HepG2 (cell line): ENCODE data around the gene MAN2B2. TPM values are rescaled to one million over a fixed set of nuclear protein-coding genes. Genes with fewer than 3 reads are reported as not detected.

Experiments
- CEBPG ChIP-seq: IDR thresholded peaks from 2 replicates; pipeline ENCODE4 v1.6.1; 2016
- EP300 ChIP-seq, 3 experiments: sonication (generic) in 1 of 3; formaldehyde crosslinking in 1 of 3; IDR thresholded peaks; 2 replicates each; pipeline versions ENCODE4 v1.5.1 to v1.6.1; 2011 to 2020; ENCODE audit warnings: low read depth in 2 of 3, low read length in 2 of 3, borderline replicate concordance in 1 of 3, improper control_type of control experiment in 1 of 3, mild to moderate bottlenecking in 1 of 3, missing genetic modification reagents in 1 of 3, moderate library complexity in 1 of 3
- KDM5A ChIP-seq: fragments of 200-600 bp; sonication (generic); IDR thresholded peaks from 2 replicates; pipeline ENCODE4 v1.7.0; 2018; ENCODE audit warnings: antibody characterized with exemption, mild to moderate bottlenecking, low read length, borderline replicate concordance
- MAZ ChIP-seq, 2 experiments: sonication (generic) in 1 of 2; formaldehyde crosslinking in 1 of 2; IDR thresholded peaks; 2 replicates each; pipeline versions ENCODE4 v1.5.0 to v1.6.1; 2012 to 2020; ENCODE audit warnings: low read depth in 2 of 2, mild to moderate bottlenecking in 2 of 2, borderline replicate concordance in 1 of 2, improper control_type of control experiment in 1 of 2, low read length in 1 of 2, missing genetic modification reagents in 1 of 2, moderate library complexity in 1 of 2
- MEIS2 ChIP-seq: sonication (generic); formaldehyde crosslinking; IDR thresholded peaks from 2 replicates; pipeline ENCODE4 v1.9.0; 2021; ENCODE audit warnings: mild to moderate bottlenecking, missing genetic modification reagents
- NCOA1 ChIP-seq: sonication (generic); formaldehyde crosslinking; IDR thresholded peaks from 2 replicates; pipeline ENCODE4 v1.9.0; 2021; ENCODE audit warnings: missing genetic modification reagents
- TAF15 ChIP-seq: fragments of 200-400 bp; formaldehyde crosslinking; IDR thresholded peaks from one replicate; pipeline ENCODE4 v1.6.1; 2018; ENCODE audit warnings: mild to moderate bottlenecking, low read depth, low read length; ENCODE audit not compliant: poor library complexity, severe bottlenecking
- ZNF343 ChIP-seq: sonication (generic); formaldehyde crosslinking; IDR thresholded peaks from 2 replicates; pipeline ENCODE4 v1.4.0; 2020; ENCODE audit warnings: mild to moderate bottlenecking, missing genetic modification reagents
- polyA plus RNA-seq, 8 experiments: library from polyadenylated mRNA; depleted of rRNA in 3 of 8; stranded (reverse) in 7 of 8; unstranded in 1 of 8; fragments of >200 nt; fragmentation: Illumina TruSeq in 4 of 8; extraction: Trizol in 4 of 8; gene quantifications; 2 replicates each; pipeline versions ENCODE4 v1.2.1 to v1.2.3, GENCODE V29; 2011 to 2016; ENCODE audit warnings: low read depth in 4 of 8, missing spikeins in 1 of 8, mixed read lengths in 1 of 8; ENCODE audit not compliant: insufficient read depth in 1 of 8
- total RNA-seq, 5 experiments: library from RNA; depleted of rRNA; stranded (reverse); fragments of >200 nt; fragmentation: Illumina TruSeq; extraction: Trizol; gene quantifications; 2 replicates each; pipeline ENCODE4 v1.2.3, GENCODE V29; 2016; ENCODE audit warnings: low read depth in 1 of 5
- TF ChIP-seq, protein P1 (sequence below): IDR thresholded peaks from 2 replicates; pipeline ENCODE4 v1.6.1; 2016; ENCODE audit warnings: missing compliant biosample characterization, missing genetic modification reagents, borderline replicate concordance
- TF ChIP-seq, protein P2 (sequence below): sonication (generic); formaldehyde crosslinking; IDR thresholded peaks from 2 replicates; pipeline ENCODE4 v1.8.1; 2023; ENCODE audit warnings: missing genetic modification reagents, inconsistent platforms, borderline replicate concordance
- TF ChIP-seq, protein P3 (sequence below): sonication (generic); formaldehyde crosslinking; IDR thresholded peaks from 2 replicates; pipeline ENCODE4 v1.4.0; 2020; ENCODE audit warnings: missing genetic modification reagents
- TF ChIP-seq, protein P4 (sequence below): sonication (generic); formaldehyde crosslinking; IDR thresholded peaks from 2 replicates; pipeline ENCODE4 v1.4.0; 2020; ENCODE audit warnings: mild to moderate bottlenecking, missing genetic modification reagents
- TF ChIP-seq, protein P5 (sequence below): sonication (generic); formaldehyde crosslinking; IDR thresholded peaks from 2 replicates; pipeline ENCODE4 v1.4.0; 2020; ENCODE audit warnings: missing genetic modification reagents, borderline replicate concordance
- TF ChIP-seq, protein P6 (sequence below): sonication (generic); formaldehyde crosslinking; IDR thresholded peaks from 2 replicates; pipeline ENCODE4 v1.4.0; 2020; ENCODE audit warnings: missing genetic modification reagents, borderline replicate concordance

The MAN2B2 gene
- total and polyA plus RNA-seq, 2 of the 13 experiments (the other 11 are each of a cell fraction or from before 2014, with no cell fraction given) = 4.8 to 5.4 TPM

DNA sequence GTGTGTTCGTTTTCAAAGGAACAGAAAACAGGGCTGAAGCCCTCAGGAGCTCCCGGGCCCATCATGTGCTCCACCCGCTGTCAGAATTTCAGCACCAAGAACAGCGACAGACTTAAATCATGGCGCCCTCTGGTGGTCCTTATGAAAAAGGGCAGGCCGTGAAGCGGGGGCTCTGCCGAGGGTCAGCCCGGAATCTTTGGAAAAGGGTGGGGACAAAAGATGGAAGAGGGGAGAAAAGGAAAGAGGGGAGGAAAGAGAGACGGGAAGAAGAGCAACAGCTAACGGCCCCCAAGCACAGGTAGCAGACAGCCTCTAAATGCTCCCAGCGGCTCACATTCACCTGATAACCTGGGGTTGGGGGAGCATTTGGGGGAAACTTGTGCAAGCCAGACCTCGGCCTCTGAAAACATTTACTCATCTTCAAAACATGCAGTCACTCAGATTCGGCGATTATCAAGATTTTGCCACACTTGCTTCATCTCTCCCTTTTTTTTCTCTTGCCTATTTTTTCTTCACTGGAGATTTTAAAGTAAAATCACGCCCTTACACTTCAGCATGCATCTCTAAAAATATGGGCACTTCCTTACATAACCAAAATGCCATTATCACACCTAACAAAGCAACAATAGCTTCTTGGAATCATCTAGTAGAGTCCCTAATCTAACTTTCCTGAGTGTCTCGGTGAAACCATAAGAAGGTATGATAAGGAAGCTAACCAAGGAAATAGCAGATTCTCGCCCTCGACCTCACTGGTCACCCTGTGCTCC lies 28.1 kb upstream of the MAN2B2 start (continued):
- no peak for TF ChIP-seq TAF15
- TF ChIP-seq, protein P1, sequence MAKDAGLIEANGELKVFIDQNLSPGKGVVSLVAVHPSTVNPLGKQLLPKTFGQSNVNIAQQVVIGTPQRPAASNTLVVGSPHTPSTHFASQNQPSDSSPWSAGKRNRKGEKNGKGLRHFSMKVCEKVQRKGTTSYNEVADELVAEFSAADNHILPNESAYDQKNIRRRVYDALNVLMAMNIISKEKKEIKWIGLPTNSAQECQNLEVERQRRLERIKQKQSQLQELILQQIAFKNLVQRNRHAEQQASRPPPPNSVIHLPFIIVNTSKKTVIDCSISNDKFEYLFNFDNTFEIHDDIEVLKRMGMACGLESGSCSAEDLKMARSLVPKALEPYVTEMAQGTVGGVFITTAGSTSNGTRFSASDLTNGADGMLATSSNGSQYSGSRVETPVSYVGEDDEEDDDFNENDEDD (CRISPR knock-in tag) = no peak
- TF ChIP-seq, protein P2, sequence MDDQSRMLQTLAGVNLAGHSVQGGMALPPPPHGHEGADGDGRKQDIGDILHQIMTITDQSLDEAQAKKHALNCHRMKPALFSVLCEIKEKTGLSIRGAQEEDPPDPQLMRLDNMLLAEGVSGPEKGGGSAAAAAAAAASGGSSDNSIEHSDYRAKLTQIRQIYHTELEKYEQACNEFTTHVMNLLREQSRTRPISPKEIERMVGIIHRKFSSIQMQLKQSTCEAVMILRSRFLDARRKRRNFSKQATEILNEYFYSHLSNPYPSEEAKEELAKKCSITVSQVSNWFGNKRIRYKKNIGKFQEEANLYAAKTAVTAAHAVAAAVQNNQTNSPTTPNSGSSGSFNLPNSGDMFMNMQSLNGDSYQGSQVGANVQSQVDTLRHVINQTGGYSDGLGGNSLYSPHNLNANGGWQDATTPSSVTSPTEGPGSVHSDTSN = peak; percentile 91
- TF ChIP-seq, protein P3, sequence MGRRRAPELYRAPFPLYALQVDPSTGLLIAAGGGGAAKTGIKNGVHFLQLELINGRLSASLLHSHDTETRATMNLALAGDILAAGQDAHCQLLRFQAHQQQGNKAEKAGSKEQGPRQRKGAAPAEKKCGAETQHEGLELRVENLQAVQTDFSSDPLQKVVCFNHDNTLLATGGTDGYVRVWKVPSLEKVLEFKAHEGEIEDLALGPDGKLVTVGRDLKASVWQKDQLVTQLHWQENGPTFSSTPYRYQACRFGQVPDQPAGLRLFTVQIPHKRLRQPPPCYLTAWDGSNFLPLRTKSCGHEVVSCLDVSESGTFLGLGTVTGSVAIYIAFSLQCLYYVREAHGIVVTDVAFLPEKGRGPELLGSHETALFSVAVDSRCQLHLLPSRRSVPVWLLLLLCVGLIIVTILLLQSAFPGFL = 0 out of 2 replicates have a peak, but pooled peaks have one; percentile 58
- TF ChIP-seq EP300 (IDR thresholded peaks at IDR 0.05; ENCODE audit: low read depth in 2 of 2, low read length in 2 of 2) = no peak
- TF ChIP-seq EP300 (CRISPR knock-in tag; IDR thresholded peaks at IDR 0.05; ENCODE audit: borderline replicate concordance) = no peak; the same call in 1 of the 2 replicates
- TF ChIP-seq, protein P4, sequence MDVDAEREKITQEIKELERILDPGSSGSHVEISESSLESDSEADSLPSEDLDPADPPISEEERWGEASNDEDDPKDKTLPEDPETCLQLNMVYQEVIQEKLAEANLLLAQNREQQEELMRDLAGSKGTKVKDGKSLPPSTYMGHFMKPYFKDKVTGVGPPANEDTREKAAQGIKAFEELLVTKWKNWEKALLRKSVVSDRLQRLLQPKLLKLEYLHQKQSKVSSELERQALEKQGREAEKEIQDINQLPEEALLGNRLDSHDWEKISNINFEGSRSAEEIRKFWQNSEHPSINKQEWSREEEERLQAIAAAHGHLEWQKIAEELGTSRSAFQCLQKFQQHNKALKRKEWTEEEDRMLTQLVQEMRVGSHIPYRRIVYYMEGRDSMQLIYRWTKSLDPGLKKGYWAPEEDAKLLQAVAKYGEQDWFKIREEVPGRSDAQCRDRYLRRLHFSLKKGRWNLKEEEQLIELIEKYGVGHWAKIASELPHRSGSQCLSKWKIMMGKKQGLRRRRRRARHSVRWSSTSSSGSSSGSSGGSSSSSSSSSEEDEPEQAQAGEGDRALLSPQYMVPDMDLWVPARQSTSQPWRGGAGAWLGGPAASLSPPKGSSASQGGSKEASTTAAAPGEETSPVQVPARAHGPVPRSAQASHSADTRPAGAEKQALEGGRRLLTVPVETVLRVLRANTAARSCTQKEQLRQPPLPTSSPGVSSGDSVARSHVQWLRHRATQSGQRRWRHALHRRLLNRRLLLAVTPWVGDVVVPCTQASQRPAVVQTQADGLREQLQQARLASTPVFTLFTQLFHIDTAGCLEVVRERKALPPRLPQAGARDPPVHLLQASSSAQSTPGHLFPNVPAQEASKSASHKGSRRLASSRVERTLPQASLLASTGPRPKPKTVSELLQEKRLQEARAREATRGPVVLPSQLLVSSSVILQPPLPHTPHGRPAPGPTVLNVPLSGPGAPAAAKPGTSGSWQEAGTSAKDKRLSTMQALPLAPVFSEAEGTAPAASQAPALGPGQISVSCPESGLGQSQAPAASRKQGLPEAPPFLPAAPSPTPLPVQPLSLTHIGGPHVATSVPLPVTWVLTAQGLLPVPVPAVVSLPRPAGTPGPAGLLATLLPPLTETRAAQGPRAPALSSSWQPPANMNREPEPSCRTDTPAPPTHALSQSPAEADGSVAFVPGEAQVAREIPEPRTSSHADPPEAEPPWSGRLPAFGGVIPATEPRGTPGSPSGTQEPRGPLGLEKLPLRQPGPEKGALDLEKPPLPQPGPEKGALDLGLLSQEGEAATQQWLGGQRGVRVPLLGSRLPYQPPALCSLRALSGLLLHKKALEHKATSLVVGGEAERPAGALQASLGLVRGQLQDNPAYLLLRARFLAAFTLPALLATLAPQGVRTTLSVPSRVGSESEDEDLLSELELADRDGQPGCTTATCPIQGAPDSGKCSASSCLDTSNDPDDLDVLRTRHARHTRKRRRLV = no peak
- peak; percentile 45; the same call in 1 of the 2 replicates for TF ChIP-seq MAZ (IDR thresholded peaks at IDR 0.05; ENCODE audit: borderline replicate concordance, low read depth, low read length)
- TF ChIP-seq MAZ (CRISPR knock-in tag; IDR thresholded peaks at IDR 0.05; ENCODE audit: low read depth) = peak; percentile 59; the same call in 1 of the 2 replicates
- TF ChIP-seq, protein P5, sequence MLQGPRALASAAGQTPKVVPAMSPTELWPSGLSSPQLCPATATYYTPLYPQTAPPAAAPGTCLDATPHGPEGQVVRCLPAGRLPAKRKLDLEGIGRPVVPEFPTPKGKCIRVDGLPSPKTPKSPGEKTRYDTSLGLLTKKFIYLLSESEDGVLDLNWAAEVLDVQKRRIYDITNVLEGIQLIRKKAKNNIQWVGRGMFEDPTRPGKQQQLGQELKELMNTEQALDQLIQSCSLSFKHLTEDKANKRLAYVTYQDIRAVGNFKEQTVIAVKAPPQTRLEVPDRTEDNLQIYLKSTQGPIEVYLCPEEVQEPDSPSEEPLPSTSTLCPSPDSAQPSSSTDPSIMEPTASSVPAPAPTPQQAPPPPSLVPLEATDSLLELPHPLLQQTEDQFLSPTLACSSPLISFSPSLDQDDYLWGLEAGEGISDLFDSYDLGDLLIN = no peak
- no peak for TF ChIP-seq CEBPG (CRISPR knock-in tag)
- TF ChIP-seq ZNF343 (CRISPR knock-in tag) = no peak
- TF ChIP-seq MEIS2 (CRISPR knock-in tag) = peak; percentile 90
- TF ChIP-seq, protein P6, sequence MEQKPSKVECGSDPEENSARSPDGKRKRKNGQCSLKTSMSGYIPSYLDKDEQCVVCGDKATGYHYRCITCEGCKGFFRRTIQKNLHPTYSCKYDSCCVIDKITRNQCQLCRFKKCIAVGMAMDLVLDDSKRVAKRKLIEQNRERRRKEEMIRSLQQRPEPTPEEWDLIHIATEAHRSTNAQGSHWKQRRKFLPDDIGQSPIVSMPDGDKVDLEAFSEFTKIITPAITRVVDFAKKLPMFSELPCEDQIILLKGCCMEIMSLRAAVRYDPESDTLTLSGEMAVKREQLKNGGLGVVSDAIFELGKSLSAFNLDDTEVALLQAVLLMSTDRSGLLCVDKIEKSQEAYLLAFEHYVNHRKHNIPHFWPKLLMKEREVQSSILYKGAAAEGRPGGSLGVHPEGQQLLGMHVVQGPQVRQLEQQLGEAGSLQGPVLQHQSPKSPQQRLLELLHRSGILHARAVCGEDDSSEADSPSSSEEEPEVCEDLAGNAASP = peak; percentile 89
- 0 out of 2 replicates have a peak, but pooled peaks have one; percentile 36 for TF ChIP-seq NCOA1 (CRISPR knock-in tag)
- TF ChIP-seq KDM5A = no peak
